Sigmoid colon (tissue), 7 donors: Measurements from ENCODE around the gene NUDT14. TPM values are rescaled to one million over a fixed set of nuclear protein-coding genes. Genes with fewer than 3 reads are reported as not detected.

Experiments
- DNase-seq: peaks from one replicate; pipeline ENCODE4 v3.0.0-alpha.2; 2019
- H3K27ac ChIP-seq, 4 donors: fragments of 200-600 bp; sonication (generic); one replicate each; pipeline ENCODE4 v1.5.1; 2016 to 2019; ENCODE audit warnings: mild to moderate bottlenecking in 1 of 4
- H3K27me3 ChIP-seq, 3 donors: fragments of 200-600 bp; sonication (generic); one replicate each; pipeline ENCODE4 v1.5.1; 2019; ENCODE audit warnings: mild to moderate bottlenecking in 1 of 3
- H3K36me3 ChIP-seq, 4 donors: fragments of 200-600 bp; sonication (generic); one replicate each; pipeline ENCODE4 v1.5.1; 2016 to 2019
- H3K4me1 ChIP-seq, 4 donors: fragments of 200-600 bp; sonication (generic); one replicate each; pipeline ENCODE4 v1.5.1; 2017 to 2019
- H3K4me3 ChIP-seq, 4 donors: fragments of 200-600 bp; sonication (generic); one replicate each; pipeline ENCODE4 v1.5.1; 2017 to 2019; ENCODE audit warnings: mild to moderate bottlenecking in 2 of 4, moderate library complexity in 1 of 4
- H3K9me3 ChIP-seq, 4 donors: fragments of 200-600 bp in 3 of 4; sonication (generic) in 3 of 4; one replicate each; pipeline versions ENCODE4 v1.5.1 to v1.6.1; 2013 to 2019
- EP300 ChIP-seq, 4 donors: sonication (generic); formaldehyde crosslinking; IDR thresholded peaks; one replicate each; pipeline ENCODE4 v1.6.1; 2017; ENCODE audit warnings: antibody characterized with exemption in 4 of 4
- POLR2A ChIP-seq, 2 donors: fragments of 450-650 bp; IDR thresholded peaks; one replicate each; pipeline ENCODE4 v1.6.1; 2016; ENCODE audit warnings: antibody characterized with exemption in 2 of 2, mild to moderate bottlenecking in 2 of 2, moderate library complexity in 2 of 2
- POLR2AphosphoS5 ChIP-seq, 4 donors: sonication (generic); formaldehyde crosslinking; IDR thresholded peaks; one replicate each; pipeline ENCODE4 v1.6.1; 2017; ENCODE audit warnings: antibody characterized with exemption in 4 of 4
- WGBS, 2 donors: extraction: QIAGEN DNeasy Blood & Tissue Kit; methylation state at CpG; one replicate each; pipeline ENCODE4 v1.1.7; 2013; 5-methylcytosine and 5-hydroxymethylcytosine counted together
- intact Hi-C: fragments of 100-400 bp; cut with DNase I; formaldehyde crosslinking; loops from one replicate; pipeline ENCODE4 v1.15.1; 2023
- polyA plus RNA-seq, 3 donors: library from polyadenylated mRNA; stranded (reverse); fragments of 200-250 nt; gene quantifications; one replicate each; pipeline ENCODE4 v1.2.3, GENCODE V29; 2013
- total RNA-seq, 4 donors: library from RNA; depleted of rRNA; stranded (reverse); fragments of >200 nt; gene quantifications; one replicate each; pipeline ENCODE4 v1.1.0, GENCODE V29; 2016
- TF ChIP-seq, protein P1 (sequence below), 4 experiments: fragments of 450-650 bp in 3 of 4; fragments of 200-600 bp in 1 of 4; IDR thresholded peaks; one replicate each; pipeline ENCODE4 v1.5.1; 2016 to 2019; ENCODE audit warnings: antibody characterized with exemption in 4 of 4, mild to moderate bottlenecking in 3 of 4, moderate library complexity in 2 of 4
- donor health status: healthy with polysubstance abuse.
- donor health status: Bipolar disorder and iron deficiency.
- donor health status: healthy.

NUDT14 gene
- total and polyA plus RNA-seq, 7 donors = 4.1 to 47.4 (median 10.5) TPM

DNA sequence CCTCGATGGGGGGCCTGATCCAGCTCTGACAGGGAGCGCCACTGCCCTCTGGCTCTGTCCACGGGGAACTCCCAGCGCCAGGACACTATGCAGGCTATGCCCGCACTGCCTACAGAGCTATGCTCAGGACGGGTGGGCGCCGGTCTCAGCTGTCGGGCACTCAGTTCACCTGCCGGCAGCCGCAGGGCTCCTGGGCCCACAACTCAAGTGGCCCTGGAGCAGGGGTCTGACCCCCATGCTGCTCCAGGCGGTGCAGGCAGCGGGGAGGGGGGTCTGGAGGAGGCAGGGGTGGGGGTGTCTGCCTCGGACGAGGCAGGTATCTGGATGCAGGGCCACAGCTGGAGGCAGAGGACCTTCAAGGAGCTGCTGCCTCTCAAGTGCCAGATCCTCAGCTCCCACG is 28.5 kb upstream of the NUDT14 start:
- no peak overlapping the region for H3K27ac ChIP-seq
- intact Hi-C loops = loop anchor here (10.0 kb wide), 1 partner anchor 315 kb away; the partner anchor contains the start of gene TMEM121
- H3K36me3 ChIP-seq = peaks cover 0 to 50% (median 11%) of the 10 kb centered on the region in 4 donors
- H3K4me3 ChIP-seq = no peak overlapping the region
- H3K27me3 ChIP-seq = no peaks in the 10 kb centered on the region
- WGBS, 2 donors = 93 to 95% methylated on average over 16 of the region's 16 CpGs
- TF ChIP-seq EP300 (IDR thresholded peaks at IDR 0.05) (no peak), POLR2AphosphoS5 (IDR thresholded peaks at IDR 0.05) (no peak), POLR2A (IDR thresholded peaks at IDR 0.05) (no peak)
- TF ChIP-seq, protein P1, sequence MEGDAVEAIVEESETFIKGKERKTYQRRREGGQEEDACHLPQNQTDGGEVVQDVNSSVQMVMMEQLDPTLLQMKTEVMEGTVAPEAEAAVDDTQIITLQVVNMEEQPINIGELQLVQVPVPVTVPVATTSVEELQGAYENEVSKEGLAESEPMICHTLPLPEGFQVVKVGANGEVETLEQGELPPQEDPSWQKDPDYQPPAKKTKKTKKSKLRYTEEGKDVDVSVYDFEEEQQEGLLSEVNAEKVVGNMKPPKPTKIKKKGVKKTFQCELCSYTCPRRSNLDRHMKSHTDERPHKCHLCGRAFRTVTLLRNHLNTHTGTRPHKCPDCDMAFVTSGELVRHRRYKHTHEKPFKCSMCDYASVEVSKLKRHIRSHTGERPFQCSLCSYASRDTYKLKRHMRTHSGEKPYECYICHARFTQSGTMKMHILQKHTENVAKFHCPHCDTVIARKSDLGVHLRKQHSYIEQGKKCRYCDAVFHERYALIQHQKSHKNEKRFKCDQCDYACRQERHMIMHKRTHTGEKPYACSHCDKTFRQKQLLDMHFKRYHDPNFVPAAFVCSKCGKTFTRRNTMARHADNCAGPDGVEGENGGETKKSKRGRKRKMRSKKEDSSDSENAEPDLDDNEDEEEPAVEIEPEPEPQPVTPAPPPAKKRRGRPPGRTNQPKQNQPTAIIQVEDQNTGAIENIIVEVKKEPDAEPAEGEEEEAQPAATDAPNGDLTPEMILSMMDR (IDR thresholded peaks at IDR 0.05) = no peak
- peaks cover 0 to 20% (median 13%) of the 10 kb centered on the region in 4 donors for H3K4me1 ChIP-seq
- DNase-seq = no peak
- H3K9me3 ChIP-seq = no peaks in the 10 kb centered on the region

DNA sequence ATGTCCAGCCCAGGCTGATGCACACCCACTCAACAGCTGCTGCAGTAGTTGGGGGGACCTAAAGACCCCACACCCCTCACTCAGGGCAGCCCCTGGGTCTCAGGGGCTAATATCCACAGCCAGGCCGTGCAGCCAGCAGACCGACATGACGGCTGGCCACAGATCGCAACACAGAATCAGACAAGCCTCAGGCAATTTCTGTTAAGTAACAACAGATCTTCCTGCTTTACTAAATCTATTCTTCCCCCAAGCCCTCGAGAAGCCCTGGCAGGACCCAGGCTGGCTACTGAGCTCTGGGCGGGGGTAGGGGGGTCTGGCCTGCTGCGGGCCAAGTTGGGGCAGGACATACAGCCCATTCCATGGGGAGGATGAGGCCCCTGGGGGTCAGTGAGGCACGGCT is 28.0 kb upstream of the NUDT14 start:
- no peaks in the 10 kb centered on the region for H3K9me3 ChIP-seq
- 95 to 96% methylated on average over 8 of the region's 8 CpGs for WGBS, 2 donors
- no peaks in the 10 kb centered on the region for H3K27me3 ChIP-seq
- H3K27ac ChIP-seq = no peak overlapping the region
- intact Hi-C loops = loop anchor here (10.0 kb wide), 1 partner anchor 316 kb away; the partner anchor contains the start of gene TMEM121
- peaks cover 0 to 50% (median 11%) of the 10 kb centered on the region in 4 donors for H3K36me3 ChIP-seq
- H3K4me3 ChIP-seq = no peak overlapping the region
- no peak for DNase-seq
- TF ChIP-seq POLR2AphosphoS5 (IDR thresholded peaks at IDR 0.05) = no peak
- TF ChIP-seq POLR2A (IDR thresholded peaks at IDR 0.05) = no peak
- TF ChIP-seq EP300 (IDR thresholded peaks at IDR 0.05) = no peak
- TF ChIP-seq, protein P1 (IDR thresholded peaks at IDR 0.05) = no peak
- peaks cover 0 to 26% (median 18%) of the 10 kb centered on the region in 4 donors for H3K4me1 ChIP-seq

DNA sequence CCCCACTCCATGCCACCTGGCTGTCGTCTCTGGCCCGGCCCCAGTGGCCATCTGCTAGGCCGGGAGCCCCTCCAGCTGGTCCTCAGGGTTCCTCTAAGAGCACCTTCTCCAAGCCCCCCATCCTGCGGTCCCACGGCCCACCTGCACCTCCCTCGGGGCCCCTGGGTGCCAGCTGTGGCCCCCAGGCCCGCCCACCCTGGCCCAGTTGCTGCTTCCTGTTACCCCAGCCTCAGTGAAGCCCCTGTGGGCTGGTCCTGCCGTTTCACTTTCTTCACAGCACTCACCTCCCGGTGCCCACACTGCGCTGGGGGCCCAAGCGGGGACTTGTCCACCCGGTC is 27.6 kb upstream of the NUDT14 start:
- intact Hi-C loops = loop anchor here (10.0 kb wide), 1 partner anchor 316 kb away; the partner anchor contains the start of gene TMEM121
- Histone ChIP-seq H3K4me1 (peaks cover 0 to 26% (median 20%) of the 10 kb centered on the region in 4 donors), H3K36me3 (peaks cover 0 to 48% (median 11%) of the 10 kb centered on the region in 4 donors), H3K27ac (no peak overlapping the region), H3K9me3 (no peaks in the 10 kb centered on the region), H3K27me3 (no peaks in the 10 kb centered on the region), H3K4me3 (no peak overlapping the region)
- DNase-seq = no peak
- no peak for TF ChIP-seq EP300 (IDR thresholded peaks at IDR 0.05)
- no peak for TF ChIP-seq POLR2A (IDR thresholded peaks at IDR 0.05)
- TF ChIP-seq, protein P1 (IDR thresholded peaks at IDR 0.05) = no peak
- no peak for TF ChIP-seq POLR2AphosphoS5 (IDR thresholded peaks at IDR 0.05)
- WGBS, 2 donors = 88 to 92% methylated on average over 12 of the region's 12 CpGs

DNA sequence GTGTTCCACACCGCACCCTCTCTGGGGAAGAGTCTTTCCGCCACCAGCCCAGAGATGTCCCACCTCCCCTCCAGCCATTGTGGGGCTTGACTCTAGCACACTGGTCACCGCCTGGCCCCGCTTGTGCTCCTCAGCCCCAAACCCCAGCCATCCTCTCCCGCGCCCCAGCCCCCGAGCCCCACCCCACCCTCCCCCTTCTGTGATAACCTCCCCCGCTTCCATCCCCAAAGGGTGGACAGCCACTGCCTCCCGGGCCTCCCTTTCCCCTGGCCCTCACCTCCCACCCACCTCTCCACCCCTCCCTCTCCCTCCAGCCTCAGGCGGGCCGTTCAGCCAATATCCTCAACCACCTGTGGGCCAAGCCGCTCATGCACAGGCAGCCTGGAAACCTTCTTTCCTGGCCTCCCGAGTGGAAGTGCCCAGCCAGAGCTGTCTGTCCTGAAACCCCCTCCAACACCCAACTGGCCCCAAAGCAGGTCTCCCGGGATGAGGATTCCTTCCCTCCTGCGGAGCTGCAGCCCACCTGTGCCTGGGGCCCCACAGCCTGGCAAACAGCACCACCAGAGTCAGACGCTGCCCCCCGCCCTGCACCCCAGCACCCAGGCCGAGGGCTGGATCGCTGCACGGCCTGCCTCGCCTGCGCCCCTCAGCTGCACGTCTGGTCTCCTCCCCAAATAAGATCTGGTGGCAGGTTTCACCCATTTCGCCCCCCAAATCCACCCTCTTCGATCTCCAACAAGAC is 27.1 kb upstream of the NUDT14 start:
- Histone ChIP-seq H3K4me1 (peaks cover 0 to 29% (median 22%) of the 10 kb centered on the region in 4 donors), H3K4me3 (no peak overlapping the region), H3K9me3 (no peaks in the 10 kb centered on the region), H3K36me3 (peaks cover 0 to 42% (median 11%) of the 10 kb centered on the region in 4 donors), H3K27me3 (no peaks in the 10 kb centered on the region), H3K27ac (no peak overlapping the region)
- intact Hi-C loops = loop anchor here (10.0 kb wide), 1 partner anchor 317 kb away; the partner anchor contains the start of gene TMEM121
- DNase-seq = no peak
- WGBS, 2 donors = 90 to 91% methylated on average over 25 of the region's 25 CpGs
- TF ChIP-seq, protein P1 (IDR thresholded peaks at IDR 0.05) = no peak
- no peak for TF ChIP-seq POLR2A (IDR thresholded peaks at IDR 0.05)
- TF ChIP-seq EP300 (IDR thresholded peaks at IDR 0.05) = no peak
- TF ChIP-seq POLR2AphosphoS5 (IDR thresholded peaks at IDR 0.05) = no peak
